Activated naive CD4-positive, alpha-beta T cell treated with anti-CD3 and anti-CD28 coated beads for 36 hours (primary cell): Measurements from ENCODE around the gene CMTM8. TPM values are rescaled to one million over a fixed set of nuclear protein-coding genes. Genes with fewer than 3 reads are reported as not detected.

Experiments
- CTCF ChIA-PET: fragments of 350-600 bp; sonication (Branson Sonifier 250); formaldehyde crosslinking; loops from one replicate; lab custom pipeline; 2021; ENCODE audit warnings: antibody characterized with exemption; lab: Charles Lee
- DNase-seq: peaks from one replicate; pipeline ENCODE4 v3.0.0-alpha.2; 2020
- H3K27ac Mint-ChIP-seq: one replicate; pipeline ENCODE4 v1.8.0; 2021; ENCODE audit warnings: mild to moderate bottlenecking, mixed read lengths
- H3K27me3 Mint-ChIP-seq: one replicate; pipeline ENCODE4 v1.8.0; 2021; ENCODE audit warnings: low read depth, mixed read lengths
- H3K36me3 Mint-ChIP-seq: one replicate; pipeline ENCODE4 v1.8.0; 2021; ENCODE audit warnings: low read depth, mixed read lengths
- H3K4me1 Mint-ChIP-seq: one replicate; pipeline ENCODE4 v1.8.0; 2021; ENCODE audit warnings: low read depth, mixed read lengths
- H3K4me3 Mint-ChIP-seq: one replicate; pipeline ENCODE4 v1.8.0; 2021; ENCODE audit warnings: mild to moderate bottlenecking, moderate library complexity, mixed read lengths
- H3K9me3 Mint-ChIP-seq: one replicate; pipeline ENCODE4 v1.8.0; 2021; ENCODE audit warnings: mixed read lengths
- intact Hi-C: fragments of 100-400 bp; cut with micrococcal nuclease; formaldehyde crosslinking; loops from one replicate; pipeline ENCODE4 v1.15.1; 2023
- total RNA-seq, 2 experiments: library from RNA; stranded (reverse); gene quantifications; one replicate each; pipeline ENCODE4 v1.2.3, GENCODE V29; 2021

The CMTM8 gene
- total RNA-seq, 2 experiments from 2014 or later, result 16.0 to 19.1 TPM

DNA sequence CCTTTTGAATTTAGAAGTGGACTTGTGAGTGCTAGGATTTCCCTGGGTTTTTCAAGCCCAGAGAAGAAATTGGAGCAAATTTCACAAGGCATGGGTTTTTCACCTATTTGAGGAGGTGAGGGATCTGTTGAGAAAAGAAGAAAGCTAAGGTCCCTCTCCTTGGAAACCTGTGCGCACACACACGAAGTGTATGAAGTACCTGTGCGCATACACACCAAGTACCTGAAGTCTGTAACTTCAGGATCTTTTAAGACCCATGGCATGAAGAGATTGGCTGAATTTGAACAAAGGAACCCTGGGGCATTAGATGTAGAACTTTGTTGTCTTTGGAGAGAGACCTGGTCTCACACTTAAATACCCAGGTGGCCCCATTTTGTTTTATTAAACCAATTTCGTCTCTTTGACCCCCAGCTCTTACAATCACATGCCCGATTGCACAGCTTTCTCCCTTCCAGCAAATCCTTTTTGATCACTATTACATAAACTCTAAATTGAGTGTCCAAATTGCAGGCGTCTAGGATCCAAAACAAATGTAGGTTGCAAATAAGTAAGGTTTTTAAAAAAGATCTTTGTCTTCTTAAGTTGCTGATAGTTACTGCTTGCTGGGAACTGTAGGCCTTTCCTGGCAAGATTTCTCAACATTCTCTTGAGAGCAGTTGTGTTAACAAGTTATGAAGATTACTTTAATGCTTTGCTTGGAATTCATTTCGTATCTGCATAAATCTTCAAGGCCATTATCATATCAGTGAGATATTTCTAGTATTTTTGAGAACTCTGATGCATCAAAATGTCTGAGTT is 64.3 kb downstream of the CMTM8 start:
- H3K27me3 Mint-ChIP-seq, result no peaks in the 10 kb centered on the region
- H3K36me3 Mint-ChIP-seq, result no peaks in the 10 kb centered on the region
- CTCF ChIA-PET, result interaction anchor here (0.6 to 1.5 kb wide), 7 partner anchors 32 to 259 kb away, joined by 3 to 5 read pairs (median 4); no protein-coding TSS in a partner anchor
- DNase-seq, result no peak
- peaks cover 55% of the 10 kb centered on the region for H3K4me1 Mint-ChIP-seq
- peak overlapping the region; percentile 88 for H3K27ac Mint-ChIP-seq
- intact Hi-C loops, result loop anchor here (1.0 kb wide), 2 partner anchors 11 to 200 kb away; partner anchors contain the start of gene CMTM6
- peak overlapping the region; percentile 44 for H3K4me3 Mint-ChIP-seq
- H3K9me3 Mint-ChIP-seq, result no peaks in the 10 kb centered on the region

DNA sequence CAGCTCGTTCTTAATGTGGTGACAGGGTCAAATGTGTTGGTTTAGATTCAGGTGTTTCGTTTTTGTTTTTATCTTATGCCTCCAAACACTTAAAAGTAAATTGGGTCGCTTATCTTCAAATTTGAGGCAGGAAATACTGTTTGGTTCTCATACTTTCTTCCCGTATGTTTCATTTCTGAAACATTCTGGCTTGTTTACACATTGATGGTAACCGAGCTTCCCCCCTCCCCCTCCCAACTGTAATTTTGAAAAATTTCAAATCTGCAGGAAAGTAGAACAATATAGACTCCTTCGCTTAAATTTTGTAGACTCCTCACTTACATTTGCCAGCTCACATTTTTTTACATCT is 64.9 kb downstream of the CMTM8 start:
- H3K27ac Mint-ChIP-seq, result peak overlapping the region; percentile 88
- H3K9me3 Mint-ChIP-seq, result no peaks in the 10 kb centered on the region
- intact Hi-C loops, result loop anchor here (1.0 kb wide), 2 partner anchors 10 to 199 kb away; partner anchors contain the start of gene CMTM6
- DNase-seq, result peak; percentile 63
- peaks cover 53% of the 10 kb centered on the region for H3K4me1 Mint-ChIP-seq
- CTCF ChIA-PET, result interaction anchor here (0.6 to 1.5 kb wide), 5 partner anchors 31 to 166 kb away, joined by 3 to 4 read pairs (median 3); no protein-coding TSS in a partner anchor
- H3K4me3 Mint-ChIP-seq, result peak overlapping the region; percentile 44
- no peaks in the 10 kb centered on the region for H3K36me3 Mint-ChIP-seq
- no peaks in the 10 kb centered on the region for H3K27me3 Mint-ChIP-seq

DNA sequence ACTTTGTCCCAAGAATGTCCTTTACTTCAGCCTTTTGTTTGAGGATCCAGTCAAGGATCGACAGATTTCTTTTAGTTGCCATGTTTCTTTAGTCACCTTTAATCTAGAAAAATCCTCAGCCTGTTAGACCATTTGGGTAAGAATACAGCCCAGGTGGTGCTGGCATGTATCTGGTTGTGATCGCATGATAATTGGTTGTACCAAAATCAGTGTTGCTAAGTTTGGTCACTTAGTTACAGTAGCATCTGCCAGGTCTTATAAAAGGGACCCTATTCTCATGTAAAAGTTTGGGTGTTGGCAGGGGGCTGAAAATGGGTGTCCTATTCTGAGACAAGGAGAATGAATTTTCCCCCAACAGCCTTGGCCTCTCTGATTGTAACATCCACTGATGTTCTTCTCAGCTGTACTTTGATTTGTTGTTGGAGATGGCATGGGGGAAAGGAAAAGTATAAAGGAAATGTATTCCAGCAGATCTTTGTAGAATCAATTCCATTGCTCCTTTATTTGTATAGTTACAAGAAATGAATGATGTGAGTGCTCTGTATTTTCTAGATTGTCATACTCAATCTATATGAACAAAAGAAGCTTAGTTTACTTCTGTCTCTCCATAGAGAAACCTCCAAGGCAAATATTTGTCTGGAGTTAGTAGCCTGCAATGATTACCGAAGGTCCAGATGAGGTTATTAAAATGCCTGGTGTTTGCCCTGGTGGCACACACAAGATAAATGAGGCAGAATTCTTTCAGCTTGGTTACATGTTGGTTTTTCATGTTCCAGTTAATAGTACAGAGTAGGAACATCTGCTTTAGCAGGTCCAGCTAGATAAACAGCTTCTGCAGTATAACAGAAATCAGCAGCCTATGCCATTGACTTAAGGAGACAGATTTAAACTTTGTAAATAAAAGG is 65.7 kb downstream of the CMTM8 start:
- Mint-ChIP-seq H3K4me1 (peaks cover 53% of the 10 kb centered on the region), H3K4me3 (no peak overlapping the region), H3K27me3 (no peaks in the 10 kb centered on the region), H3K27ac (peak overlapping the region; percentile 46), H3K9me3 (no peaks in the 10 kb centered on the region), H3K36me3 (no peaks in the 10 kb centered on the region)
- no peak for DNase-seq
- CTCF ChIA-PET, result interaction anchor here (0.6 to 1.5 kb wide), 4 partner anchors 8 to 165 kb away, joined by 3 to 6 read pairs (median 4); no protein-coding TSS in a partner anchor
- intact Hi-C loops, result loop anchor here (1.0 kb wide), 2 partner anchors 9 to 198 kb away; partner anchors contain the start of gene CMTM6

DNA sequence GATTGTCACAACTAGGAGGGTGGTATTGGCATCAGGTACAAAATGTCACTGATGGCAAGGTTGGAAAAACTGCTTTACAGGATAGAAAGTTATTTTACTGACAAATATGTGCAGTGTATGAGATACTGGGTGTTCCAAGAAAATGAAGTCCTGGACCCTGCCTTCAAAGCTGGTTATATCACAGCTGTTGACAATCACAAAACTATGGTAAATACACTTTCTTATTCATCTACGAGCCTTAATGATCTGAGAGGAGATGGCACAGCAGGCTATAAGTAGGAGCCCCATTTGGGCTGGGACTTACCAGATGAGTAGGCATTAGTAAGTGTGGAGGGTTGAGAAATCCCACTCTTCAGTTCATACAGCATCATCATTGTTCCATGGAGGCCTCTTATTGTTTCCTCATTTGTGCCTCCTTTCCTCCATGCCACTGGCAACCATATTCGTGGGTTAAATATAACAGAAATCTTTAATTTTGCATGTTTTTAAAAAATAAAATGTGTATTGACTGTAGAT is 66.9 kb downstream of the CMTM8 start:
- intact Hi-C loops, result no loop called here
- no peak for DNase-seq
- no peak overlapping the region for H3K27ac Mint-ChIP-seq
- CTCF ChIA-PET, result interaction anchor here (0.7 to 1.5 kb wide), 3 partner anchors 9 to 128 kb away, joined by 3 to 6 read pairs (median 4); no protein-coding TSS in a partner anchor
- no peak overlapping the region for H3K4me3 Mint-ChIP-seq
- H3K27me3 Mint-ChIP-seq, result no peaks in the 10 kb centered on the region
- no peaks in the 10 kb centered on the region for H3K9me3 Mint-ChIP-seq
- peaks cover 49% of the 10 kb centered on the region for H3K4me1 Mint-ChIP-seq
- H3K36me3 Mint-ChIP-seq, result no peaks in the 10 kb centered on the region

DNA sequence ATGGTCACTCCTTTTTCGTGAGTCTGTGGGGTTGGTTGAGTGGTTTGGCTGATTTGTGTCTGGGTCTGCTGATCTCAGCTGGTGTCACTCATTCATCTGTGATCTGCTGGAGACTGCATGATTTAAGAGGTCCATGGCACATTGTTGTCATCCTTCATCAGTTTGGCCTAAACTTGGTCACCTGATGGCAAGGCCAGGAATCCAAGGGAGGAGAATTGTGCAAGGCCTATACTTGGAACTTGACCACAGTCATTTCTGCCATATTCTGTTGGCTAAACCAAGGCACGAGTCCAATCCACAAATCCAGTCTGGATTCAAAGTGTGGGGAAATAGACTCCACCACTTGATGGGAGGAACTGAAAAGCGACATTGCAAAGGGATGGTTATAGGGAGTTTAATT is 67.6 kb downstream of the CMTM8 start:
- peaks cover 49% of the 10 kb centered on the region for H3K4me1 Mint-ChIP-seq
- DNase-seq, result no peak
- H3K9me3 Mint-ChIP-seq, result no peaks in the 10 kb centered on the region
- no peaks in the 10 kb centered on the region for H3K36me3 Mint-ChIP-seq
- no peaks in the 10 kb centered on the region for H3K27me3 Mint-ChIP-seq
- no peak overlapping the region for H3K4me3 Mint-ChIP-seq
- CTCF ChIA-PET, result interaction anchor here (0.7 to 2.1 kb wide), 3 partner anchors 9 to 129 kb away, joined by 3 to 10 read pairs (median 3); no protein-coding TSS in a partner anchor
- no peak overlapping the region for H3K27ac Mint-ChIP-seq
- intact Hi-C loops, result no loop called here

DNA sequence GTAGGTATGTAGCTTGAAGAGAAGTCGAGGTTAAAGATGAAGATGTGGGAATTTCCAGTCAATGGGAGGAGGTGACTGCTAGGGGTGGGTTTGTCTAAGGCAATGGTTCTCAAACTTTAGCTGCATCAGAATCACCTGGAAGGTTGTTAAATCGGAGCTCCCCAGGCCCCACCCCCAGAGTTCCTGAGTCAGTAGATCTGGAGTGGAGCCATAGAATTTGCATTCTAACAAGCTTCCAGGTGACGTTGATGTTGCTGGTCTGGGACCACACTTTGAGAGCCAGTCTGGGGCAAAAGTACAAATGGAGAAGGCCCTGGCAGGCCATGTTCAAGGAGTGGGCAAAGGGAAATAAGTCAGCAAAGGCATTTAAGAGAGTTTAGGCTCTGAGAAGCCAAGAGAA is 69.1 kb downstream of the CMTM8 start:
- H3K27me3 Mint-ChIP-seq, result no peaks in the 10 kb centered on the region
- no peak overlapping the region for H3K4me3 Mint-ChIP-seq
- no peaks in the 10 kb centered on the region for H3K9me3 Mint-ChIP-seq
- intact Hi-C loops, result no loop called here
- DNase-seq, result no peak
- H3K4me1 Mint-ChIP-seq, result peaks cover 49% of the 10 kb centered on the region
- no peaks in the 10 kb centered on the region for H3K36me3 Mint-ChIP-seq
- CTCF ChIA-PET, result interaction anchor here (0.9 to 2.1 kb wide), 4 partner anchors 11 to 129 kb away, joined by 3 to 10 read pairs (median 4); no protein-coding TSS in a partner anchor
- no peak overlapping the region for H3K27ac Mint-ChIP-seq

DNA sequence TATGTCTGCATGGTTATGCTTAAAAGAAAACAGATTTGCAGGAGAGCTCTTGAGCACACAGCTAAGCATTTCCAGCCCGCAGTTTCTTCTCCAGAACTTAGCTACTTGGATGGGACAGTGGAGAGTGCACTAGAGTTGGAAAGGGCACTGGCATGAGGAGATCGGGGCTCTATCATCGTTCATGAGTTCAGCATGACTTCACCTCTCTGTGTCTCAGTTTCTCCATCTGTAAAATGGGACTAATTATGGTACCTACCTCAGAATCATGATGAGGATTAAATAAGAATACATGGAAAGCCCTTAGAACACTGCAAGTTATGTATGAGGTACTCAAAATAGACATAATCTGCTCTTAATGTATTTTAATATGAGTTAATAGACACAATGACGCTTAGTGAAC is 69.9 kb downstream of the CMTM8 start:
- no peak for DNase-seq
- no peak overlapping the region for H3K4me3 Mint-ChIP-seq
- no peak overlapping the region for H3K27ac Mint-ChIP-seq
- peaks cover 48% of the 10 kb centered on the region for H3K4me1 Mint-ChIP-seq
- intact Hi-C loops, result no loop called here
- no peaks in the 10 kb centered on the region for H3K9me3 Mint-ChIP-seq
- CTCF ChIA-PET, result interaction anchor here (0.9 kb wide), 1 partner anchor 22 kb away, joined by 3 read pairs; no protein-coding TSS in a partner anchor
- no peaks in the 10 kb centered on the region for H3K27me3 Mint-ChIP-seq
- H3K36me3 Mint-ChIP-seq, result no peaks in the 10 kb centered on the region

DNA sequence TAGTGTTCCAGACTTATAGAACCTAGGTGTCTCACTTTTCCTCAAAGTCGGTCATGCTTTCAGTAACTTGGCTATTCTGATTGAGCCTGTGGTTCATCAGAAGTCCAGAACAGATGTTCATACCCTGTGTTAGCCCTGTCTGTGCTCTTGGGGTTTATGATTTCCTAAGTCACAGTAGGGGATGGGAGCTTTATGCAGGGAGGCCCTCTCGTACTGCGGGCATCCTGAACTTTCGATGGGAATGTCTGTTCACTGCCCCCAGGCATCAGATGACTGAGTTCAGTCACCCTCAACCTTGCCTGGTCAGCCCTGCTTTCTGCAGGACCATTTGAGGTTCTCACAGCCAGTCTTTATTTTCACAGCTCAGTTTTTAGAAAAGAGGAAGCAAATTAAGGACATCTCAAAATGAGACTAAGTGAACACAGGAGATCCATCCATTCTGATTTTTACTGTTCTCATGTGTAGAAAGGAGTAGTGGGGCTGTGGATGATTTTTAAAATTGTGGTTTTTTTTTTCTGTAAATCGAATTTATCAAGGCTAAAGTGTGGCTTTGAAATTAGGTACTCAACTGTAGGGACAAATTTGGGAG is 71.3 kb downstream of the CMTM8 start:
- Mint-ChIP-seq H3K9me3 (no peaks in the 10 kb centered on the region), H3K27me3 (no peaks in the 10 kb centered on the region), H3K4me1 (peaks cover 48% of the 10 kb centered on the region), H3K36me3 (no peaks in the 10 kb centered on the region), H3K4me3 (no peak overlapping the region), H3K27ac (no peak overlapping the region)
- intact Hi-C loops, result no loop called here
- CTCF ChIA-PET, result interaction anchor here (1.1 to 1.9 kb wide), 2 partner anchors 15 to 25 kb away, joined by 3 to 9 read pairs; no protein-coding TSS in a partner anchor
- no peak for DNase-seq

DNA sequence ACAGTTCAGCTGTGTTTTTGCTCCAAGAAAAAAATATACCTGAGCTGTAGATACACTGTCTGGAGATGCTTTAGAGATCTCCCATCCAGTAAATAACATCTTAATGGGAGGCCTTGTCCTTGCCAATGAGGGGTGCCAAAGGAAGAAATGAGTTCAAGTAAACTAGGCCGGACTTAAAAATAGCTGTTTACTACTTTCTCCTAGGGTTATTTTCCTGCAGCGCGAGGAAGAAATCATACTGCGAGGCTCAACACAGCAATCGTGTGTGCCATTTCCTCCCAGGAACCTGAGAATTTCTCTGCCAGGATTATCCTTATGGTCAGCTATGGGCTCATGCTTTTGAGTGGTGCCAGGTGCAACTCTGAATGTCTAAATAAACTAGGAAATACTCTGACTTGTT is 71.9 kb downstream of the CMTM8 start:
- intact Hi-C loops, result no loop called here
- H3K4me3 Mint-ChIP-seq, result no peak overlapping the region
- H3K27me3 Mint-ChIP-seq, result no peaks in the 10 kb centered on the region
- H3K9me3 Mint-ChIP-seq, result no peaks in the 10 kb centered on the region
- CTCF ChIA-PET, result interaction anchor here (1.1 to 1.9 kb wide), 2 partner anchors 16 to 25 kb away, joined by 3 to 9 read pairs; no protein-coding TSS in a partner anchor
- H3K4me1 Mint-ChIP-seq, result peaks cover 42% of the 10 kb centered on the region
- H3K36me3 Mint-ChIP-seq, result no peaks in the 10 kb centered on the region
- H3K27ac Mint-ChIP-seq, result no peak overlapping the region
- no peak for DNase-seq

DNA sequence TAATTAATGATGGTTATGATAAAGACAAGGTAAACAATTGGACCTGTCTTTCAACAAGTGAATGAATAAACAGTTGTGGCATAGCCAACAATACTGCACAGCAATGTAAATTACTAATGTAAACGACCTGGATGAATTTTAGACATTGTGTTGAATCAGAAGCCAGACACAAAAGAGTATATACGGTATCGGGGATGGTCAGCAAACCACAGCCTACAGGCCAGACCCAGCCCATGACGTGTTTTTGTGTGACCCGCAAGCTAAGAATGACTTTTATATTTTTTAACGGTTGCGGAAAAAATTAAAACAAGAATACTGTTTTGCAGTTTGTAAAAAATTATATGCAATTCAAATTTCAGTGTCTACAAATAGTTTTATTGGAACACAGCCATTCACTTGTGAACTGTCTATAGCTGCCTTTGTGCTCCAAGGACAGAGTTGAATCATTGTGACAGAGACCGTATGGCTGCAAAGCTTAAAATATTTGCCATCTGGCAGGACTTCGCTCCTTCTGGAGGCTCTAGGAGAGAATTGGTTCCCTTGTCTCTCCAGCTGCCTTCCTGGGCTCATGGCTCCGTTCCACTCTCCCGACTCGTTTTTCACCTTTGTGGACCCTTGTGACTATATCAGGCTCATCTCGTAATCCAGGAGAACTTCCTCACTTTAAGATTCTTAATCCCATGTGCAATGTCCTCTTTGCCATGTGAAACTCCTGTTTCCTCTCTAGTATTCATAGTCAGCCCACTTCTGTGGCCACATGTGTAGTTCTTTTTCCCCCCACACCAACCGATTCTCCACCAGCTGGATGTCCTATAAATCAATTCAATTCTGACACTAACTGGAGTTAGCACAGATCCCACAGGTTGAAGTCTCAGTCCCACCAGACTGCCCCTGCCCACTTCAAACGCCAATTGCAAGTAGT is 72.7 kb downstream of the CMTM8 start:
- Mint-ChIP-seq H3K27ac (no peak overlapping the region), H3K4me3 (no peak overlapping the region), H3K9me3 (no peaks in the 10 kb centered on the region), H3K36me3 (no peaks in the 10 kb centered on the region), H3K4me1 (peaks cover 38% of the 10 kb centered on the region), H3K27me3 (no peaks in the 10 kb centered on the region)
- CTCF ChIA-PET, result interaction anchor here (0.9 to 2.2 kb wide), 4 partner anchors 14 to 133 kb away, joined by 3 to 10 read pairs (median 6); no protein-coding TSS in a partner anchor
- intact Hi-C loops, result no loop called here
- no peak for DNase-seq
